Retinal pigment epithelial cell (primary cell): Measurements from ENCODE around the gene HEPHL1.

ENCODE experiments used
- DNase-seq: peaks from one replicate; pipeline ENCODE4 v3.0.0-alpha.2; 2010; ENCODE audit warnings: low read depth
- H3K4me3 ChIP-seq: 2 replicates; pipeline ENCODE4 v1.5.1; 2011; ENCODE audit warnings: mild to moderate bottlenecking, low read length, control low read depth, moderate library complexity
- TF ChIP-seq, protein P1 (sequence below): conservative IDR thresholded peaks from 2 replicates; pipeline ENCODE4 v1.5.1; 2011; ENCODE audit warnings: low read depth, low read length, control low read depth, inconsistent platforms

HEPHL1 gene

DNA sequence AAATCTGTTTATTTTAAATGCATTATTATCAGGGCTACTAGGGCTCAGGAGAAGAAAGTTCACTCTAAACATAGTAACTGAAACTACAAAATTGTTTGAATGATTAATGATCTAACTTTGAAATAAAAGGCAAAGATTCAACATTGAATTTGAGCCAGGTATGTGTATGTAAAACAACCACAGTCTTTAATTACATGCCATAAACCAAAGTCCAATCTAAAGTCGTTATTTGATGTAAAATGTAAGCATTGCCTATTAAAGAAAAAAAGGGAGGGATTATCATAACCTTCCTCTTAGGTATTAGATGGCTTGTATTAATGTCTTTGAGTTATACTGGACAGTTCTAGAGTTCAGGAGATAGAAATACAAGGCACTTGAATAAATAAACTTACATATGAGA lies 82.3 kb downstream of the HEPHL1 start:
- H3K4me3 ChIP-seq, result no peak overlapping the region
- no peak for DNase-seq
- TF ChIP-seq, protein P1, sequence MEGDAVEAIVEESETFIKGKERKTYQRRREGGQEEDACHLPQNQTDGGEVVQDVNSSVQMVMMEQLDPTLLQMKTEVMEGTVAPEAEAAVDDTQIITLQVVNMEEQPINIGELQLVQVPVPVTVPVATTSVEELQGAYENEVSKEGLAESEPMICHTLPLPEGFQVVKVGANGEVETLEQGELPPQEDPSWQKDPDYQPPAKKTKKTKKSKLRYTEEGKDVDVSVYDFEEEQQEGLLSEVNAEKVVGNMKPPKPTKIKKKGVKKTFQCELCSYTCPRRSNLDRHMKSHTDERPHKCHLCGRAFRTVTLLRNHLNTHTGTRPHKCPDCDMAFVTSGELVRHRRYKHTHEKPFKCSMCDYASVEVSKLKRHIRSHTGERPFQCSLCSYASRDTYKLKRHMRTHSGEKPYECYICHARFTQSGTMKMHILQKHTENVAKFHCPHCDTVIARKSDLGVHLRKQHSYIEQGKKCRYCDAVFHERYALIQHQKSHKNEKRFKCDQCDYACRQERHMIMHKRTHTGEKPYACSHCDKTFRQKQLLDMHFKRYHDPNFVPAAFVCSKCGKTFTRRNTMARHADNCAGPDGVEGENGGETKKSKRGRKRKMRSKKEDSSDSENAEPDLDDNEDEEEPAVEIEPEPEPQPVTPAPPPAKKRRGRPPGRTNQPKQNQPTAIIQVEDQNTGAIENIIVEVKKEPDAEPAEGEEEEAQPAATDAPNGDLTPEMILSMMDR, result no peak

DNA sequence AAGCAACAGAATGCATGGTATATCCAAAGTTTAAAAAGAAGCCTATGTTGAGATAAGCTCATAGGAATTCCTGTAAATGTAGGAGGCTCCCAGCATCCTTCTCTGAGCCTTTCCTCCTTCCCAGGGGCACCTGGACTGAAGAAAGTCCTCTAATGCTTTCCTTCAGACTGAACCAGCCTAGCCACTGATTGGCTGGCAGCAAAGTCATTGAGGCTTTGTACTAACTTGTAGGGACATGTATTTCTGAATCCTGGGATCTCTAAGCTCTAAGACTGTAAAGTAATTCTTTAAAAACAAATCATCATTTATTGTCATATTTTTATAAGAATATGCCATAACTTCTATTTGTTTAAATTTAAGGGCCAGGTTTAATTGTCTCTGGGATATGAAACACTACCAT lies 83.6 kb downstream of the HEPHL1 start:
- no peak overlapping the region for H3K4me3 ChIP-seq
- no peak for DNase-seq
- TF ChIP-seq, protein P1, result no peak

DNA sequence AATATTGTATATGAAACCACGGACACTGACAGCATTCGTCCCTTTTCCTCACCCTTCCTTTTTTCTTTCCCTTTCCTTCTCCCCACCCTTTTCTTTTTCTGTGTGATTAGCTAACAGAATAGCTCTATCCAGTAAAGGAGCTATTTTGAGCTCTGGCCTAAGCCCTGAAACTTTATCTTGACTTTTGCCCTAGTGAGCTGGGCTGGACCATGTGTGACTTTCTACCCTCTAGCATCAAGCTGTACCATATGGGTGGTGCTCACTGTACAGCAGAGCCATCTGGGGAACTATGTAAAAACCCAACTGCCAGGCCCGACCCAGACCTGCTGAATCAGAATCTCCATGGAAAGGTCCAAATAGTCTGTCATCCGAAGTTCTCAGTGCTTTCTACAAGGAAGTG lies 85.6 kb downstream of the HEPHL1 start:
- no peak for DNase-seq

DNA sequence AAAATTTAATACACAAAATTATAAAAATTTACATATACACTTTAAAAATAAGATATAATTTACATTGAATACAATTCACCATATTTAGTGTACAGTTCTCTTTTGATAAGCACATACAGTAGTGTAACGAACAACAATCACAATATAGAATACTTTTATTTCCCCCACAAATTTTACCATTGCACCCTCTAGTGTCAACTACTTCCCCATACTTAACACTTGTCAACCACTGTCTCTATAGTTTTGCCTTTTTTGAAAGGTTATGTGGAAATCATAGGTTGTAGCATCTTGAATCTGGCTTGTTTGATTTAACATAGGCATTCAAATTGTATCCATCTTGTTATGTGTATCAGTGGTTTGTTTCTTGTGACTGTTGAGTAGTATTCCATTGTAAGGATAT lies 86.2 kb downstream of the HEPHL1 start:
- H3K4me3 ChIP-seq, result no peak overlapping the region
- DNase-seq, result no peak
- TF ChIP-seq, protein P1, result peak; percentile 30

More for the DNA sequence above, 85.6 kb downstream of the HEPHL1 start:
- no peak overlapping the region for H3K4me3 ChIP-seq
- TF ChIP-seq, protein P1, result no peak

DNA sequence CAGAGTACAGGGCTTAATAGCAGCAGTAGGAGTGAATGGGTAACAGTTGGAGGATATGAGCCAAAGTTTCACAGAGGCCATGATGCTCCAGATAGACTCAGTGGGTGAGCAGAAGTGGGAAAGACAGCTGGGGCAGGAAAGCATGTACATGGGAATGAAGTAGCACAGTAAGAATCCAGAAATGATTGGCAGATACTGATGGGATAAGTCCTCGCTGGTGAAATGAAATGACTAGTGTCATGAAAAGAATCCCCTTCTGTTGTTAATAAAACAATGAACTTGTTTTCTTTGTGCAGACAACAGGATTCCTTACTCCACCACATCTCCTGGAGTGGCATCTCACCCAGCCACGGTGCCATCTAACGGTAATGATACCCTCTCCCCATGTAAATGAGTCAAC lies 90.1 kb downstream of the HEPHL1 start:
- TF ChIP-seq, protein P1, result no peak
- no peak for DNase-seq
- H3K4me3 ChIP-seq, result no peak overlapping the region

DNA sequence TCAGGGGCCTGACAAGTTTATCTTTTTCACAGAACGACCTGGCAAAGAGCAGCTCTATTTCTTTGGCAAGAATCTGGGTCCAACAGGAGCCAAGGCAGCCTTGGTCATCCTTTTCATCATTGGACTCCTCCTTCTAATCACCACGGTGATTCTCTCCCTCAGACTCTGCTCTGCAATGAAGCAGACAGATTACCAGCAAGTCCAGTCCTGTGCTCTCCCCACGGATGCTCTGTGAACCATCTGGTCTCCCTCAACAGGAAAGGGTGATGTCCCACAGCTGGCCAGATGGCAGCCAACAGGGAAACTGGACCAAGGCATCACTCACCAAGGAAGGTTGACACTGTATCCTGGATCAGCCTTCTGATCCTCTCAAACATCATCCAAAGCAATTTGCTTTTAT lies 90.5 kb downstream of the HEPHL1 start:
- no peak overlapping the region for H3K4me3 ChIP-seq
- DNase-seq, result no peak
- TF ChIP-seq, protein P1, result no peak

DNA sequence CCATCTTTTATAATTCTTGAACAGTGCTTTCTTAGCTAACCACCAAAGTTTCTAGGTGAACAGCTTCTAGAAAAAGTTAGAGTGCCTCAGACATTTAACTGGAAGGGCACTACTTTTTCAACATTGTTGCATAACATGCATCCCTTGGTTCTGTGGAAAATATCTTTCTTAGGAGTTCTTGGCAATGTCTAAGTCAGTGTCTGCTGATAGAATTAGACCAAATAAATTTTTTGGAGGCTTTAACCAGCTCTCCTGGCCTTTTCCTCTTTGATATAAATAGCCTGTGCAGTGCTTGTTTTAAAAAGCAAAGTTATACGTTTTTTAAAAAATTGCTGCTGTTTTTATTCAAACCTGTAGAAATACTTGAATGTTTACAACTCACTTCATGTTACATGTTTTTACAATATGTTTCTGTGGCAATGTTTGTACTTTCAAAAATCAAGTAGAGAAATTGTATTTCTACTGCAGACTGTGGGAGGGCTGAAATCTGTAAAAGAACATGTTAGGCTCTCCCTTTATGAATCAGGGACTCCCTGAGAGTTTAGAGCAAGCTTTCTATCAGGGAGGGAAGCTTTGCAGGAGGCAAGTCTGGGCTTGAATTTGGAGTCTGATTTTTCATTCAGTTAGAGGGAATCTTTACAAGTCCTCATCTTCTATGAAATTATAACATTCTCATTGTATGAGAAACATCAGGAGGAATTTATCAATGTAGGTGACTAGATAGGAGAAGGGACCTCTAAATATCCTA lies 91.2 kb downstream of the HEPHL1 start:
- DNase-seq, result no peak
- TF ChIP-seq, protein P1, result no peak
- H3K4me3 ChIP-seq, result no peak overlapping the region
